Breast epithelium (tissue), 3 donors: ENCODE results near the gene PLET1.

Experiments
- CTCF ChIP-seq, 3 donors: fragments of 450-650 bp; IDR thresholded peaks; one replicate each; pipeline ENCODE4 v1.5.1; 2016 to 2017; ENCODE audit warnings: antibody characterized with exemption in 3 of 3, mild to moderate bottlenecking in 3 of 3, moderate library complexity in 3 of 3
- POLR2A ChIP-seq: fragments of 450-650 bp; IDR thresholded peaks from one replicate; pipeline ENCODE4 v1.6.1; 2016; ENCODE audit warnings: antibody characterized with exemption, mild to moderate bottlenecking, moderate library complexity
- POLR2AphosphoS5 ChIP-seq, 3 donors: sonication (generic); formaldehyde crosslinking; IDR thresholded peaks; one replicate each; pipeline ENCODE4 v1.6.1; 2017; ENCODE audit warnings: antibody characterized with exemption in 3 of 3

- TF ChIP-seq CTCF (IDR thresholded peaks at IDR 0.05), result no peak
- no peak for TF ChIP-seq POLR2A
- no peak for TF ChIP-seq POLR2AphosphoS5 (IDR thresholded peaks at IDR 0.05)
Measured at GRCh38 chr11:112273066-112273465, 12.4 kb upstream of the PLET1 start.
